COLO829 (cell line): ENCODE data around the gene TUBGCP3.

ENCODE experiments used
- DNase-seq: peaks from one replicate; pipeline ENCODE4 v3.0.0; 2012; ENCODE audit warnings: low spot score

Gene TUBGCP3

DNA sequence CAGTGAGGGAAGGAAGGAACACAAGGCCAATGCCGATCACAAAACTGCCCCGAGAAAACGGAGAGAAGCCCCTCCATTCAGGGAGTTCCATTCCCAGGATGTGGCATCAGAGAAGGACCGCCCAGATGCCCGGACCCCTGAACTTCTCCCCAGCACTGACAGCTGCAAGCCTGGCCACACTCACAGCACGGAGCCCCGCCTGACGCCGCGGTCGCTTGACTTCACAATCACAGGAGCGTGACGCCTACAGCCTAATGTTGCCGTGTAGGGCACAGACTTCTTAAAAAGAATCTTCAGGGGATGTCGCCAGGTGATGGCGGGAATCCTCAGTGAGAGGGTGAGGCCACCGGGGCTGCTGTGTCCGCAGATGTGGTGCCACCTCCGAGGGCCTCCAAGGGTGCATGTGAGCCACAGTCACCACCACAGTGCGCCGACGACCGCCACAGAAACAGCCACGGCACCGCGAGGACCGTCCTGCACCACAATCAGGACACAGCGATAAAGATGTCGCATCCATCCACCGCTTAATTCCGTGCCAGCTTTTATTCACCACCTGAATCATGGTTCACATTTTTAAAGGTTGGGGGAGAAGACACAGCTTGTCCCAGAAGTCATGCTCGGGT lies 134.6 kb downstream of the TUBGCP3 start:
- DNase-seq = no peak

GRCh38 chr13:112452380-112453206 lies 135.4 kb downstream of the TUBGCP3 start:
- DNase-seq = no peak

DNA sequence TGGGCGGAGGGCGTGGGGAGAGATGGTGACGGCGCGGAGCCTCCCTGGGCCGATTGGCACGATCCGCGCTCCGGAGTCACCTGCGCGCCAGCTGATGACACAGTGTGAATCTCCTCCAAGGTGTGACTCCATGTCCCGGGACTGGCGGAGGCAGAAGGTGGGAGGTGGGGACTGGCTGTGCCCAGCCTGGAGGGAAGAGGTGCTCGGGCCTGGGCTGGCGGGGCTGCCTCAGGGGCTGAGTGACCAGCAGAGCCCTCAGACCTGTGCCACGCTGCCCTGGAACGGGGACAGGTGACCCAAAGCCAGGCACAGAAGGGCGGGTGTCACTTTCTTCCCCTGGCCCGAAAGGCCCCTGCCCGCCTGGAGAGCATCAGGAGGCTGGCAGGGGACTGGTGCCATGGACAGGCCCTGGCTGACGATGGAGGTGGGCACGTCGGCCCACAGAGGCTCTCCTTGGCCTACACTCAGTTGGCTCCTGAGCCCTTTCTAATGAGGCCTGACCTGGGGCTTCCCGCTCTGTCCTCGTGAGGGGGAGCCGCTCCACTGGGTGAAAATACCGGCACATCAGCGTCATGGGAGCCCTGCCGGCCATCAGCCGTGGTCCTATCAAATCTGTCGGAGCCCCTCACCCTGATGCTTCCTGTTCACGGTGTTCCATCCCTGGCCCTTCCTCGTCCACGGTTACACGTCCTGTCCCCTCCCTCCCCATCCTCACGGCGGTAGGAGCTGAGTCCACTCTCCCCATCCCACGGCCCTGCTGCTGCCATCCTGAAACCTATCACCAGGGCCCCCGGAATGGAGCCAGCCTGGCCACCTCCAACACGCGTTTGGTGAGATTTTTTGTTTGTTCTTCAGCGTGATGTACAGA lies 136.2 kb downstream of the TUBGCP3 start:
- no peak for DNase-seq

DNA sequence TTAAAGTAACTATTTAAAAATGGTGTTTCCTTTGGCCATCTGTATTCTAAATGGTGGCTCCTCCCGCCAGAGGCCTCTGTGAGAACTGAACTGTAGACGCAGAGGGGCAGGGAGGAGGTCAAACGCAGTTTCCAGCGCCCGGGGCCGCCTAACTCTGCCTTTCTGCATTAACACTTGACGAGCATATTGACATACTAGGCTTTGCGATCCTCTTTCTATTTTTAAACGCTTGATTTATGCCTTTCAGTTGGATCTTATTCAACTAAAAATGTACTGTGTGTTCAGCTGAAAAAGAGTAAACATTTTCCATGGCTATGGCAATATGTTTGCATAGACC lies 137.1 kb downstream of the TUBGCP3 start:
- no peak for DNase-seq

- DNase-seq = no peak
These were observed 137.6 kb downstream of the TUBGCP3 start for GRCh38 chr13:112450118-112450903.

- DNase-seq = no peak
These were observed 138.4 kb downstream of the TUBGCP3 start for GRCh38 chr13:112449545-112449930.

DNA sequence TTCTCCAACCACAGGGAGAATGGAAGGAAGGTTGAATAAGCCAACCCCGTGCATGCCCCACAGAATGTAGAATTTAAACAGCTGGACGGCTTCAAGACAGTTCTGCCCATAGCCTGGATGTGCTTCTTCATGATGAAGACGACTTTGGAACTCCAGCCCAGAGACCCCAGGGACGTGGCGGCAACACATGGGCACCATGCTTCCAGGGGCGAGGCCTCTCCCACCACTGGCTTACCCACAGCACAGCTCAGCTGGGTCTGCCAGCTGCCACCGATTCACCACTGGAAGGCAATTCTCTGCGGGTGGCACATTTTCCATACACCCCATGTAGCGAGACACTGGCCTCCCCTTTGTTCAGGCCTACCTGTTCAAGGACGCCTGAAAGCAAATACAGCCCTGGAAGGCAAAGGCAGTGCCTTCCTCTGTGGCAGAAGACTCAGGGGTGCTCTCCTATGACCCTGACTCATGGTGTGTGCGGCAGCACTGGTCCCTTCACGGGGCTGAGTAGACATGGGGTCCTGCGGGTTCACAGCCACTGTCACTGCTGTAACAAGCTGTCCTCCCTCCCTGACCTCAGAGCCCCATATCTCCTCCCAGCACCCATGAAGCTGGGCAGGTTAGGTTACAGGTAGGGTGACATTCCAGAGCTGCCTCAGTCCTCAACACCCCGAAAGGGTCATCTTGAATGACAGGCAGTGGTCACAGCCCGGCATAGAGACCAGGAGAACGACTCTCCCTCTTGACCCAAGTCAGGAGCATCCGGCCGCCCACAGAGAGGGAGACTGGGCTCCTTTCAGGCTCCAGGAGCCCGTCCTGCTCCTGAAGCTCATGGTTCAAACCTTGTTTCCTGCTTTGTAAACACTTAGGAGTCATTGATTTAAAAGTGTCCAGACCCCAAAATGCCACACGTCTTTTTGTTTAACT lies 139.1 kb downstream of the TUBGCP3 start:
- DNase-seq = no peak

DNA sequence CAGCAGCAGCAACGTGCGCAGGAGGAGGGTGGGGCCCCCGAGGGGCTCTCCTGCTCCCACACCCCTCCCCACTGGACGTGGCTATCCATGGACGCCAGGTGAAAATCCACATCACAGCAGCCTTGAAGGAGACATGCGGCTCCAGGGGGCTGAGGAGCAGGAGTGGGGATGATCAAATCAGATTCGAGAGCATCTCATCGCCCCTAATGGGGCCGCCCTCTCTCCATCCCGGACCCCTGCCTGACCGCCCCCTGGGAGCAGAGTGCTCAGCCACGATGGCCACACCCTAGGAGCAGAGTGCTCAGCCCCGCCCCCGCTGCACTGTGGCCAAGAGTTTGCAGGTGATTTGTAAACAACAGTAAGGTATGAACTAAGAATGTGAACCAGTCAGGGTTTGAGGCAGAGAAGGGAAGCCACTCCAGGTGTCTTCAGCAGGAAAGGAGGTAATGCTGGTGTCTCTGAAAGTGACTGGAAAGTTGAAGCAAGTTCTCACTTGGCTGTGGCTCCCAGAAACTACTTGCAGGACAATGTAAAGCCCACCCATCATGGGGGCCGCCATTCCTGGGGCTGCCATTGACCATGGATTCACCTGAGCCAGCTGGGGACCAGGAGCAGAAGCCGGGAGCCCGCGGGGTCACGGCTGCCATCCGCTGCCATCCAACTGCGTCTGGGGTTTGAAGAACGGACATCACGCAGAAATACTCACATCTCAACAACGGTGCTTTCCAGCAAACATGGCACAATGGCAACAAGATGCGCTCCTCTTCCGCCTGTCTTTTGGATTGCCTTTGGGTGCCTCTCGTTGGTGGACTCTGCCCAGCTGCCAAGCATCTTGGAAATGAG lies 140.0 kb downstream of the TUBGCP3 start:
- DNase-seq = no peak

DNA sequence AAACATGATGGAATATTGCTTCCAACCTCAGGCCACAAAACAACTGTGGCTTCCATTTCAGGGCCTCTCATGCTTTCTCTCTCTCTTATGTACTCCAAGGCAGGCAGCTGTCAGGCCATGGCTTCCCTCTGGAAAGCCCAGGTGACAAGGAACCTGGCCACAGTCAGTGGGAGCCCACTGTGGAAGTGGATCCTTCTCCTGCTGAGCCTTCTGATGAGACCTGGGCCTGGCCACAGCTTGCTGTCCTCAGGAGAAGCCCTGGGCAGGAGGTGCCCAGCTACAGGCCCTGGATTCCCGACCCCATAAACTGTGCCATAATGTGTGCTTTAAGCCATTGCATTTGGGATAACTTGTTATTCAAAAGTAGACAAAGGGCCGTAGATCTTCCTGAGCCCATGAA lies 140.6 kb downstream of the TUBGCP3 start:
- no peak for DNase-seq

DNA sequence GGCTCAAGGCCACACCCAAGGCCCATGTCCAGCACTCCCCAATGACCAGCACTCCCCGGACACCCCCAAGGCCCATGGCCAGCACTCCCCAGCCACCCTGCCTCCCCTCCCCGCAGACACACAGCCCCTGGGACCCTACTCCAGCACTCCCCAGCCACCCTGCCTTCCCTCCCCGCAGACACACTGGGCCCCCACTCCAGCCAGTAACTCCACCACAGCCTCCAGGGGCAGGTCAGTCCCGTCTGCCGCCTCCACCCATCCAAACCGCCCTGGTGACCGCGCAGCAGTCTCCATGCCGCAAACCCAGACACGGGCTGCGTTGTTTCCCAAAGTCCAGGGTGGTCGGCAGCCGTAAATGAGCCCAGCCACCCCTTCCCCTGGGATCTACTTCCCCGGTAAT lies 141.1 kb downstream of the TUBGCP3 start:
- no peak for DNase-seq

DNA sequence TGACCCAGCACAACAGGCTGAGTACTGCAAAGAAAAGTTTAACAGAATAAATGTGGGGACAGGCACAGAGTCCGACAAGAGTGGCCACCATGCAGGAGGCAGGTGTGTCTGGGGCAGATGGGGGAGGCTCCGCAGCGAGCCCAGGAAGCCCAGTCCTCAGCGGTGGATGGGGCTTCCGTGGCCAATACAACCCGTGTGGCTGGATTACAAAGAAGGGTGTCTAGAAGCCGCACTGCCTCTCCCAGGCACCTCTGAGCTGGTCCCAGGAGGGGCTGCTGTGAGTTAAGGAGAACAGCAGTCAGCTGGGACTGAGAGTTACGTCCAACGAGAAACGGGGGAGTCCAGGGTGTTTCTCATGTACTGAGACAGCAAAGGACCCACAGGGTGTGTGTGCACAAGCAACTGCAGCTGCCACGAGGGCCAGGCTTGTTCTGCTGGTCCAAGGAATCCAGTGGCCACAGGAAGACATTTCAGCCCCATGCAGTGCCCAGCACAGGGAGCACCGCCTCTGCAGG lies 141.5 kb downstream of the TUBGCP3 start:
- no peak for DNase-seq

GRCh38 chr13:112445411-112446271 lies 142.3 kb downstream of the TUBGCP3 start:
- DNase-seq = no peak

DNA sequence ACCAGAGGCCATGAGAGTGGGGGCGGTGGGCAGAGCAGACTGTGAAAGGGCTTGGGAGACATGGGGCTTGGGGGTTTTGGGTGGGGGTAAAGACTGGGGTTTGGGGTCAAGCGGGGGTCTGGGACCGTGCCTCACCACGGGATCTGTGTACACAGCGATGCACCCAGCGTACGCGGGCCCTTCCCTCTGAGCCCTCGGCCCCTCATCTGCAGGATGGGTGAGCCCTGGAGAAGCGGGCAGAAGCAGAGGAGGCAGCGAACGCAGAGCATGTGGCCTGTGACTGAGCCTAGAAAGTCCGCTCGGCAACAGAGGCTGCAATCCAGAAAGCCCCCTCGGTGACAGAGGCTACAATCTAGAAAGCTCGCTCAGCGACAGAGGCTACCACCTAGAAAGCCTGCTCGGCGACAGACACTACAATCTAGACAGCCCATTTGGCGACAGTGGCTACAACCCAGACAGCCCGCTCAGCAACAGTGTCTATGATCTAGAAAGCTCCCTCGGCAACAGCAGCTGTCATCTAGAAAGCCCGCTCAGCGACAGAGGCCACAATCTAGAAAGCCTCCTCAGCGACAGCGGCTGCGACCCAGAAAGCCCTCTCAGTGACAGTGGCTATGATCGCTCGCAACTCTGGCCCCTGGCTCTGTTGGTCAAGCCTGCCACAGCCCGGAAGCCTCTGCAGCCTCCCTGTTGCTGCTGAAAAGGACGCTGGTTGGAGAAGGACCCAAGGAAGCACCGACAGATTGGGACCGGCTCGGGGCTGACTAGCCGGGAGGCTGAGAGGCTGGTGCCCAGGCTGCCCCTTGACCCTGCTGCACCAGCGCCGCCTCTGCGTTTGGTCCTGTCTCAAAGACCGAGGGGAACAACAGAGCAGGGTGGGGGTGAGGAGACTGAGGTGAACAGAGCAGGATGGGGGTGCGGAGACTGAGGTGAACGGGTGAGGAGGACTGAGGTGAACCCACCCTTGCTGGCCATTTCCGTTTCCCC lies 143.2 kb downstream of the TUBGCP3 start:
- DNase-seq = no peak

GRCh38 chr13:112443995-112444311 lies 144.0 kb downstream of the TUBGCP3 start:
- DNase-seq = peak; percentile 70

DNA sequence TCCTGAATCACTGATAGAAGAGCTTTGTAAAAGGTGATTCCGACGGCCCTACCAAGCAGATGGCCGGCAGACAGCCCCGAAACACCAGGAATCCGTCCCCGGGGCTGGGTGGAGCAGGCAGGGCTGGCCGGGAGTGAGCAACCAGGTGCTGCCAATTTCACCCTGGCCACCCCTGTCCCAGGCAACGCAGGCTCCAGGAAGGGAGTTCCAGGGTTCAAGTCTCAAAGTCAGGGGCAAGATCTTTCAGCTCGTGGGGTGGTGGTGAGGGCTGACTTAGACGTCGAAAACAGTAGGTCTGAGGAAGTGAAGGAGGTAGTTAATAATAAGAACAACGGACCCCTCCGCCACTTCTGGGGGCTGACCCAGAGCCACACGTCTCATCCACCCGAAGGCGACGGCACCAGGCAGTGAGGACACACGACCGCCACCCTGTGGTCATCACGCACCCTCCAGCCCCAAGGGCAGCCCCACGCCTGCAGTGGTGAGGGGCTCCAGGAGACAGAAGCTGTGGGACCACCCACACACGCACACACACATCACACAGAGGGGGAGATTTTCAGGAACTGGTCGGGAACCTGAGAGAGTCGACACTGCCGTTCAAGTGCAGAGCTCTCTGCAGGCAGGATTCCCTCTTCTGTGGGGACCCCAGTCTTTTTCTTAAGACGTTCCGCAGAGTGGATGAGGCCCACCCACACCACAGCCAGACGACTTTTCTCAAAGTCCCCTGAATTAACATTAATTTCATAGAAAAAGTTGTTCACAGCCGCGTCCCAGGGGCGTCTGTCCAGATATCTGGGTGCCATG lies 144.6 kb downstream of the TUBGCP3 start:
- DNase-seq = no peak

DNA sequence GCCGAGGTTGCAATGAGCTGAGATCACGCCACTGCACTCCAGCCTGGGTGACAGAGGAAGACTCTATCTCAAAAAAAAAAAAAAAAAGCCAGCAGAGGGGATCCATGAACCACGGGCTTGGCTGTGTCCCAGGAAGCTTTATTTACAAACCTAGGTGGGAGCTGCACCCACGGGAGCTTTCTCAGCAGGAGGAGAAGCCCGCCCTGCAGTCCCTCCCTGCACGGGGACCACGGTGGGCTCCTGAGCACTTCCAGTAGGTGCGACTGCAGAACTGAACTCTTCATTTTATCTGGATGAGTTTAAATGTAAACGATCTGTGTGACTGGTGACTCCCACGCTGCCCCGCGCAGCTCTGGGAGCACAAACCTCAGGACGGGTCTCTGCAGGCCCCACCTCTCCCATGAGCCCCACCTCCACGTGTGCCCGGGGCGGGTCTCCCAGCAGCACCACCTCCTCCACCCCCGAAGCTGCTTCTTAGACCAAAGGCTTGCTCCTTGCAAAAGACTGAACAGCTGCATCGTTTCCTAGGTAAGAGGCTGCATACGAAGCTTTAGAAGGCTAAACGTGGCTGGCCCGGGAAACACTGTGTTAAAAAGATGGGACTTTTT lies 145.4 kb downstream of the TUBGCP3 start:
- DNase-seq = no peak
